ENCODE data around the gene DOCK2.

Gene DOCK2

GRCh38 chr5:170008376-170008775 lies 371.3 kb downstream of the DOCK2 start:
- no peak for DNase-seq

GRCh38 chr5:170010595-170010994 lies 373.5 kb downstream of the DOCK2 start:
- no peak for DNase-seq

DNA sequence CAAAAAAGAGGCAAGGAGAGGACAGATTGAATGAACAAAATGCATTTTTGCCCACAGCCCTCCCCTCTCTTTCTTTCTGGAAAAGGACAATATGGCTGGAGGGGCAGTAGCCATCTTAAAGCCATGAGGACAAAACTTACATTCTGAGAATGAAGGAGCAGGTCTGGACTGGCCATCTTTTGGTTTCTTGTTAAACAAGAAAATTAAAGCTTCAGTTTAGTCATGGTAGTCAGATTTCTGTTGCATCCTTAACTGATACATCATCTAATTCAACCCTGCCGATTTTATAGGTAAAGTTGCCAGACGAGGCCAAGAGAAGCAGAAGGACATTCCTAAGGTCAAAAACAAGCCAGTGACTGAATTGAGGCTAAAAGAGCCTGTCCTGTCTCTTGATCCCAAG lies 374.7 kb downstream of the DOCK2 start:
- DNase-seq: no peak

DNA sequence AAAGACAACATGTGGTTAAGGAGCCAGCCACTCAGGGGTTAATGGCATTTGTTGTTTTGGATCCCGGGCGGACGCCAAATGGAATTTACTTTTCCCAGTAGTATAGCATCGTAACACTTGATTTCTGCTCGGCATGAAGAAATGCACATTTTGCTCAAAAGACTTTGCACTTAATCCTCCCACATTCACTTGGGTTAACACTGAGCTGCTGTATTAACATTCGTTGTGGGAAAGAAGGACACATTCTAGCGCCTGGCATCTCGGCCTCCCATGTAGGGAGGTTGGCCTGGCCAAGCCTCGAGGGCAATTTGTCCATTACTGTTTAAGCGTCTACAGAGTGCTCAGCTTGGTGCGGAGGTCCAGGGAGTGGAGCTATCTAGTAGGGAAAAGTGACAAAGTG lies 375.5 kb downstream of the DOCK2 start:
- DNase-seq: no peak

- no peak for DNase-seq
These were observed 383.3 kb downstream of the DOCK2 start for GRCh38 chr5:170020423-170020822.

GRCh38 chr5:170021506-170021905 lies 384.4 kb downstream of the DOCK2 start:
- DNase-seq: no peak

DNA sequence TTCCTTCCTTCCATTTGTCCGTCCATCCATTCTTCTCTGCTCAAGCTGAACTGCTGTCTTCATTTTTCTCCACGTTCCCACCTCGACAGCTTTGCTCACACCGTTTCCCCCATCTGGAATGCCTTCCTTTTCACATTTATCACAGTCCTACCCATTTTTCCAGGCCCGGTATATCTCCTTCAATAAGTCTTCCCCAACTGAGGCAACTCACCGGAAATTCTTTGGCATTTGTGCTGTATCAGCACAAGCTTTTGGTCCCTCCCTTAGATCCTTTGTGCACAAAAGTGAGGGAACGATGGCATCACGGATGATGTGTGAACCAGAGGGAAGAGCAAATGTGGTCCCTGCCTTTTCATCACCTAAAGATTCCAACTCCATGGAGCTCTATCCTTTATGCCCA lies 388.8 kb downstream of the DOCK2 start:
- DNase-seq: no peak

DNA sequence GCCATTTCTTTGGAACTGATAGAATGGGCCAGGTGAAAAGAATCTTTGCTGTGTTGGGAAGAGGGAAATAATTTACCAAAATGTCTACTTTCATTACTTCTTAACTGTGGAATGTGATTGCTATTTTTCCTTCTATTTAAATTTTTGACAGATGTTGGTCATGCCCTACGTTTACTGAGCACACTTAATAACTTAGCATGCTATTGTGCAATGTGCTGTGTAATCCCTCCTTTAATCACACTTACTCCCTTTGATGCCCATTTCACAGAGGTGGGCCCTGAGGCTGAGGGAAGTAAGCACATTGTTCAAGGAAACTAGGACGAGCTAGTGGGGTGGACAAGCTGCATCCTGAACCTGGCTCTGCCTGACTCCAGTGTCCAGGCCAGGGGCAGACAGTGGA lies 391.0 kb downstream of the DOCK2 start:
- DNase-seq: no peak

DNA sequence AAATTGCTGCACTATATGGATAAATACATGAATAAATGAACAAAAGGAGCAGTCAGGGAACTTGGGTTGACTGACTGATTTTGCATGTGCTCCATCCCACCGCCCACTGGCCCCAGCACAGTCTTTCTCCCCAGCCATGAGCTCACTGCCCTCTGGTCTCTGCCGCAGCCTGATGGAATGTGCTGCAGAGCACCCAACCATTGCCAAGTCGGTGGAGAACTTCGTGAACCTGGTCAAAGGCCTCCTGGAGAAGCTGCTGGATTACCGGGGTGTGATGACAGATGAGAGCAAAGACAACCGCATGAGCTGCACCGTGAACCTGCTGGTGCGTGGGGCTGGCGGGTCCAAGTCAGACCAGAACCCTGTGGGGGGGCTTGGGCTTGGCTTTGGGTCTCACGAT lies 397.2 kb downstream of the DOCK2 start:
- DNase-seq: no peak

GRCh38 chr5:170038241-170038640 lies 401.2 kb downstream of the DOCK2 start:
- no peak for DNase-seq

- DNase-seq: no peak
These were observed 402.8 kb downstream of the DOCK2 start for GRCh38 chr5:170039830-170040229.

DNA sequence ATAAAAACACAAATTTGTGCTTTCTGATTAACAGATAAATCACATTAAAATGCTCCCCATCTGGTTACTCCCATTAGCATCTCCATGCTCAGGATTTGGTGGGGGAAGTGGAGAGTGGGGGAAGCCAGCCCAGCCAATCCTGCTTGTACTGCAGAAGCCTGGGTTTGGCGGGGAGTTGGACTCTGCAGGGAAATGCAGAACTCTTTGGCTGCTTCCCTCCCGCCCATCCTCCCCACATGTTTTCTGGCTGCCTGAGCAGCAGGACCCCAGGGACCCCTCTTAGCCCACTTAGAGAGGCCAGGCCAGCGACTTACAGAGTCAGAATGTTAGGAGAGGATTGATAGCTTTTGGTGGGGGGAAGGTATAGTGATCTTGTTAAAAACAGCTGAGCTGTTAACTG lies 409.2 kb downstream of the DOCK2 start:
- DNase-seq: no peak

- no peak for DNase-seq
These were observed 412.6 kb downstream of the DOCK2 start for GRCh38 chr5:170049713-170050112.

- DNase-seq: no peak
These were observed 416.8 kb downstream of the DOCK2 start for GRCh38 chr5:170053896-170054295.

DNA sequence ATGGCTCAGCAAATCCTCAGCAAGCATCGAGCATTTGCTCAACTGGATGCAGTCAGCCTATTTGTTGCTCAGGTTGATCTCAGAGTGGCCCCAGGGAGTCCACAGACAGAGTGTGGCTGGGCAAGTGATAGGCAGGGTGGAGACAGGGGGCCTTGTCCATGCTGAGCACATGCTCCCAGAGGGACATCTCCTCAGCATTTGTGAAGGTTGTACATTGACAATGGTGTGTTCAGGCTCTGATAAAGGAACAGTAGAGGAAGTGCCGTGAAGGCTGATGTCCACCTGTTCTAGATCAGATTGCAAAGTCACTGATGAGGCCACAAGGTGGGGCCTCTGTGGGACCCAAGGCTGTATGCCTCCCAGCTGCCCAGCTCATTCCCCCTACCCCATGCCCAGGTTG lies 418.5 kb downstream of the DOCK2 start:
- DNase-seq: no peak

DNA sequence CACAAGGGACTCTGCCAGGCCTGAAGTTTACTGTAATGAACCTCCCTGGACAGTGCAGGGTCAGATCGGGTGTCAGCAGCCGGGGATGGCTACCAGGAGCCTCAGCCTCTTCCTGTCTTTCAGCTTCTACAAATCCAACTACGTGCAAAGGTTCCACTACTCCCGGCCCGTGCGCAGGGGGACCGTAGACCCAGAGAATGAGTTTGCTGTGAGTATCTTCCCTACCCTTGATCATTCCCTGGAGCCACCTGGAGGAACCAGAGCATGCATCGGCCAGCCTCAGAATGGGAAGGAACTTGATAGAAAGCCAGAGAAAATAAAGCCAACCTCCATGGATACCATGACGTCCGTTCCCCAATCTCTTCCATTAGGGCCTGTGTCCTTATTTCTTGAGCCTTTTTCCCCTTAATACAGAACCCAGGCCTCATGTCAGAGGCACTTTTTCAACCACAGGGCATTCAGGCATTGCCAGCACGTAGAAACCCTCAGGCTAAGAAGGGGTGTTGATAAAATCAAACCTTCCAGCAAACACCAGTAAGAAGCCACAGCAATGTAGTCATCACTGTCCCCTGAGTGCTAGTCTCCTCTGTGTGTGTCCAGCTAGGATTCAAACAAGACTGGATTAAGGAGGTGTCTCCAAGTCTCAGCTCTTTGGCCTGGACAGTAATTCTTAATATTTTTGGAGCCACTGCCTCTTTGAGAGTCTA lies 419.6 kb downstream of the DOCK2 start:
- DNase-seq: no peak

DNA sequence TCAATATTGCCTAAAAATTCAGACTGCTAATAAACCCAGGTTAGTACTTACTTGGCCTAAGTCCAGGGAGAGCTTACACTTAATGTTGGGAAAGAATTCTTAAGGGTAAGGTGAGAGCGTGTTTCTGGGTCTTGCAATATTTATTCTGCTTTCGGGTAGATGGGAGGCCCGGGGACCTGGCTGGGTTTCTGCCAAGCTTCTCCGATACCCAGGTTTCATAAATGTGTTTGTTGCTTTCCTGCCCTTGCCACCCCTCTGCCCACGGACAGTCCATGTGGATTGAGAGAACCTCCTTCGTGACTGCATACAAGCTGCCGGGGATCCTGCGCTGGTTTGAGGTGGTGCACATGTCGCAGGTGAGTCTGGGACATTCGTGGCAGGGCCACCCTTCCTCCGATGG lies 420.2 kb downstream of the DOCK2 start:
- DNase-seq: no peak

GRCh38 chr5:170059221-170059620 lies 422.1 kb downstream of the DOCK2 start:
- no peak for DNase-seq

- no peak for DNase-seq
These were observed 430.1 kb downstream of the DOCK2 start for GRCh38 chr5:170067152-170067551.

GRCh38 chr5:170067574-170068170 lies 430.6 kb downstream of the DOCK2 start:
- no peak for DNase-seq

- DNase-seq: no peak
These were observed 432.4 kb downstream of the DOCK2 start for GRCh38 chr5:170069512-170069911.

GRCh38 chr5:170070556-170071412 lies 433.7 kb downstream of the DOCK2 start:
- no peak for DNase-seq

GRCh38 chr5:170071748-170072147 lies 434.7 kb downstream of the DOCK2 start:
- DNase-seq: no peak

DNA sequence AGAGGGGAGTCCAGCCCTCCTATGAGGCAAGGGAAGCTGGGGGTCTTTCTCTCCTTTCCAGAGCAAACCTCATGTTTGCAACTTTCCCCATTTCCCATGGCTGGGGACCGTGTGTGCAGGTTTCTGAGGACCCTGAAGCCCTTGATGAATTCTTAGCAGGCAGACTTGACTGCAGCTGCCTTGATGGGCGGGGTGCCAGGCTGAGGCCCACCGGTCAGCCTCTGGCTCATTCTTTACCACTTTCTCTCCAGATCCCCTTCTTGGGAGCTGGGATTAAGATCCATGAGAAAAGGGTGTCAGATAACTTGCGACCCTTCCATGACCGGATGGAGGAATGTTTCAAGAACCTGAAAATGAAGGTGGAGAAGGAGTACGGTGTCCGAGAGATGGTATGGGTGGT lies 438.6 kb downstream of the DOCK2 start:
- DNase-seq: no peak

Measured in activated naive CD4-positive, alpha-beta T cell treated with anti-CD3 and anti-CD28 coated beads, Interleukin-2, amount 50 U/mL, for 16 hours (primary cell).